Activated naive CD8-positive, alpha-beta T cell treated with anti-CD3 and anti-CD28 coated beads, Interleukin-2, amount 10 ng/mL, durations not matched to agents 7 days and 5 days (primary cell): ENCODE data around the gene AMY2A. TPM values are rescaled to one million over a fixed set of nuclear protein-coding genes. Genes with fewer than 3 reads are reported as not detected.
"Not testable (repeated sequence)": the region's sequence is repeated elsewhere in the genome, so short reads cannot be mapped to it uniquely, and the experiment has no call there.

Experiments
- ATAC-seq: fragments of 150-1000 bp; cut with Tn5 transposase; one replicate; pipeline ENCODE4 v1.10.0; 2021; ENCODE audit warnings: low read depth, moderate library complexity
- POLR2A ChIA-PET: fragments of 350-600 bp; sonication (Branson Sonifier 250); formaldehyde crosslinking; loops from one replicate; lab custom pipeline; 2021; ENCODE audit warnings: antibody characterized with exemption; lab: Charles Lee
- DNase-seq: peaks from one replicate; pipeline ENCODE4 v3.0.0; 2021
- H3K27ac Mint-ChIP-seq: one replicate; pipeline ENCODE4 v1.8.0; 2022; ENCODE audit warnings: mild to moderate bottlenecking, mixed read lengths
- H3K27me3 Mint-ChIP-seq: one replicate; pipeline ENCODE4 v1.8.0; 2022; ENCODE audit warnings: mild to moderate bottlenecking, moderate library complexity, mixed read lengths
- H3K36me3 Mint-ChIP-seq: one replicate; pipeline ENCODE4 v1.8.0; 2021; ENCODE audit warnings: mild to moderate bottlenecking, mixed read lengths
- H3K4me1 Mint-ChIP-seq: one replicate; pipeline ENCODE4 v1.8.0; 2021; ENCODE audit warnings: mixed read lengths
- H3K4me3 Mint-ChIP-seq: one replicate; pipeline ENCODE4 v1.8.0; 2022; ENCODE audit warnings: mild to moderate bottlenecking, moderate library complexity, mixed read lengths
- H3K9me3 Mint-ChIP-seq: one replicate; pipeline ENCODE4 v1.8.0; 2021; ENCODE audit warnings: mixed read lengths
- total RNA-seq, 2 experiments: library from RNA; stranded (reverse); gene quantifications; one replicate each; pipeline ENCODE4 v1.2.3, GENCODE V29; 2021

The AMY2A gene
- total RNA-seq, 2 experiments from 2014 or later, result not detected

- H3K27me3 Mint-ChIP-seq, H3K9me3 Mint-ChIP-seq, H3K27ac Mint-ChIP-seq, POLR2A ChIA-PET, DNase-seq, H3K4me1 Mint-ChIP-seq, ATAC-seq, H3K36me3 Mint-ChIP-seq, H3K4me3 Mint-ChIP-seq: not testable (repeated sequence)
Observed at GRCh38 chr1:103654133-103654532, 36.9 kb downstream of the AMY2A start.

- POLR2A ChIA-PET, H3K27ac Mint-ChIP-seq, H3K4me3 Mint-ChIP-seq, DNase-seq, H3K9me3 Mint-ChIP-seq, H3K27me3 Mint-ChIP-seq, ATAC-seq, H3K36me3 Mint-ChIP-seq, H3K4me1 Mint-ChIP-seq: not testable (repeated sequence)
Observed at GRCh38 chr1:103655460-103655859, 38.2 kb downstream of the AMY2A start, which contains the start of gene AMY1A. Gene AMY1A, plus strand, starts transcription at chr1:103655760. Its CDS starts 571 bp downstream, at chr1:103656331.

Other genes starting within 250 kb of the AMY2A start
- gene RNPC3, start 91.7 kb upstream of the AMY2A start, total RNA-seq, result 10 to 100 TPM; 44.4 to 47.8 TPM
- 10 to 100 TPM; 23.3 to 23.5 TPM for gene AMY2B, start 45.8 kb upstream of the AMY2A start, total RNA-seq
- gene AMY1A, start 38.3 kb downstream of the AMY2A start, total RNA-seq, result not detected
- gene AMY1B, start 78.8 kb downstream of the AMY2A start, total RNA-seq, result not detected
- gene AMY1C, start 132.5 kb downstream of the AMY2A start, total RNA-seq, result not detected